Tibial nerve (tissue), 4 donors: ENCODE data around the gene PRLR. TPM values are rescaled to one million over a fixed set of nuclear protein-coding genes. Genes with fewer than 3 reads are reported as not detected.

Source experiments
- DNase-seq, 2 donors: peaks; one replicate each; pipeline ENCODE4 v3.0.0-alpha.2; 2019; ENCODE audit warnings: low spot score in 2 of 2
- H3K27ac ChIP-seq, 4 donors: fragments of 200-600 bp; sonication (generic) in 3 of 4; one replicate each; pipeline ENCODE4 v1.5.1; 2017 to 2019; ENCODE audit warnings: mild to moderate bottlenecking in 1 of 4
- H3K27me3 ChIP-seq, 2 donors: fragments of 200-600 bp; sonication (generic) in 1 of 2; one replicate each; pipeline versions ENCODE4 v1.5.1 to v1.6.0; 2017 to 2019
- H3K36me3 ChIP-seq, 3 donors: fragments of 200-600 bp; sonication (generic); one replicate each; pipeline ENCODE4 v1.5.1; 2018 to 2019
- H3K4me1 ChIP-seq, 4 donors: fragments of 200-600 bp; sonication (generic) in 3 of 4; one replicate each; pipeline ENCODE4 v1.5.1; 2017 to 2019
- H3K4me3 ChIP-seq, 4 donors: fragments of 200-600 bp; sonication (generic) in 3 of 4; one replicate each; pipeline ENCODE4 v1.5.1; 2017 to 2019; ENCODE audit warnings: mild to moderate bottlenecking in 1 of 4, moderate library complexity in 1 of 4
- H3K9me3 ChIP-seq, 4 donors: fragments of 200-600 bp; sonication (generic) in 3 of 4; one replicate each; pipeline ENCODE4 v1.5.1; 2017 to 2019
- EP300 ChIP-seq, 2 donors: sonication (generic); formaldehyde crosslinking; IDR thresholded peaks; one replicate each; pipeline ENCODE4 v1.6.1; 2017; ENCODE audit warnings: antibody characterized with exemption in 2 of 2, mild to moderate bottlenecking in 1 of 2
- POLR2A ChIP-seq, 2 donors: fragments of 450-650 bp; IDR thresholded peaks; one replicate each; pipeline ENCODE4 v1.6.1; 2017; ENCODE audit warnings: antibody characterized with exemption in 2 of 2, mild to moderate bottlenecking in 2 of 2, moderate library complexity in 2 of 2
- WGBS, 2 donors: methylation state at CpG; one replicate each; pipeline ENCODE4 v1.1.5; 2018; 5-methylcytosine and 5-hydroxymethylcytosine counted together
- total RNA-seq, 4 donors: library from RNA; depleted of rRNA; stranded (reverse); fragments of >200 nt; gene quantifications; one replicate each; pipeline ENCODE4 v1.1.0, GENCODE V29; 2016
- TF ChIP-seq, protein P1 (sequence below), 5 experiments: fragments of 200-600 bp in 3 of 5; fragments of 450-650 bp in 2 of 5; sonication (generic) in 3 of 5; IDR thresholded peaks; one replicate each; pipeline ENCODE4 v1.5.1; 2016 to 2019; ENCODE audit warnings: antibody characterized with exemption in 5 of 5, mild to moderate bottlenecking in 3 of 5, moderate library complexity in 2 of 5

Gene PRLR
- total RNA-seq, 4 donors from 2014 or later: 0.84 to 5.3 (median 4.0) TPM

DNA sequence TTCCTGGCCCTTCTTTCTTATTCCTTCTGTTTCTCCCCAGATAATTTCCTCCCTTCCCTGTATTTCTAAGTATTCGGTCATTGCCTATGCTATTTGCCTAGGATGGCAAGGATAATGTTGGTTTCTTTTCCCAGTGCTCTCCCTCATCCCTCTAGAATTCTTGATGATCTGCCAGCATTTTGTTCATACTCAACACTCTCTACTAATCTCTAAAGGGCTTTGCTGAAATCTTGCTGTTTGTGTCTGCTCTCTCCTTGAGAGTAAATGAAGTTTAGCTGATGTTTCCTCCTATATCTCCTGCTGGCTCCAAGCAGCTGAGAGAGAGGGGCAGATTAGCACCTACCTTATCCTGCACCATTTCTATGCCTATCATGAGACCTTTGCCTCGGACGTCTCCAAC, 220.6 kb downstream of the PRLR start:
- no peak for DNase-seq
- H3K9me3 ChIP-seq: no peaks in the 10 kb centered on the region
- no peak overlapping the region for H3K4me3 ChIP-seq
- WGBS, 2 donors: 77 to 85% methylated on average over 3 of the region's 3 CpGs
- no peaks in the 10 kb centered on the region for H3K36me3 ChIP-seq
- TF ChIP-seq, protein P1, sequence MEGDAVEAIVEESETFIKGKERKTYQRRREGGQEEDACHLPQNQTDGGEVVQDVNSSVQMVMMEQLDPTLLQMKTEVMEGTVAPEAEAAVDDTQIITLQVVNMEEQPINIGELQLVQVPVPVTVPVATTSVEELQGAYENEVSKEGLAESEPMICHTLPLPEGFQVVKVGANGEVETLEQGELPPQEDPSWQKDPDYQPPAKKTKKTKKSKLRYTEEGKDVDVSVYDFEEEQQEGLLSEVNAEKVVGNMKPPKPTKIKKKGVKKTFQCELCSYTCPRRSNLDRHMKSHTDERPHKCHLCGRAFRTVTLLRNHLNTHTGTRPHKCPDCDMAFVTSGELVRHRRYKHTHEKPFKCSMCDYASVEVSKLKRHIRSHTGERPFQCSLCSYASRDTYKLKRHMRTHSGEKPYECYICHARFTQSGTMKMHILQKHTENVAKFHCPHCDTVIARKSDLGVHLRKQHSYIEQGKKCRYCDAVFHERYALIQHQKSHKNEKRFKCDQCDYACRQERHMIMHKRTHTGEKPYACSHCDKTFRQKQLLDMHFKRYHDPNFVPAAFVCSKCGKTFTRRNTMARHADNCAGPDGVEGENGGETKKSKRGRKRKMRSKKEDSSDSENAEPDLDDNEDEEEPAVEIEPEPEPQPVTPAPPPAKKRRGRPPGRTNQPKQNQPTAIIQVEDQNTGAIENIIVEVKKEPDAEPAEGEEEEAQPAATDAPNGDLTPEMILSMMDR (IDR thresholded peaks at IDR 0.05): no peak
- TF ChIP-seq EP300 (IDR thresholded peaks at IDR 0.05) (no peak), POLR2A (IDR thresholded peaks at IDR 0.05) (no peak)
- H3K27me3 ChIP-seq: no peaks in the 10 kb centered on the region
- no peak overlapping the region for H3K27ac ChIP-seq
- H3K4me1 ChIP-seq: no peaks in the 10 kb centered on the region

DNA sequence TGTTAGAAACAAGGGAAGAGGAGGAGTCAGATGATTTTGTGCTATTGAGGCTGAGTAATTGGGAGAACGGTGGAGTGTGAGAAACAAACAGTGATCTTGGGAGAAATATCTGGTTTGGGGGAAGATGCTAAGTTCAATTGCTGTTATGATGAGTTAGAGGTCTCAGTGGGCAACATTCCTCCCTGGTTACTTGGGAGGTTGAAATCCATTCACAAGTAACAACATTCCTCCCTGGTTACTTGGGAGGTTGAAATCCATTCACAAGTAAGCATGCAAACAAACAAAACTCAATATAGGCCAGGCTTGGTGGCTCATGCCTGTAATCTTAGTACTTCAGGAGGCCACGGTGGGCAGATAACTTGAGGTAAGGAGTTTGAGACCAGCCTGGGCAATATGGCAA, 221.3 kb downstream of the PRLR start:
- no peaks in the 10 kb centered on the region for H3K27me3 ChIP-seq
- H3K9me3 ChIP-seq: no peaks in the 10 kb centered on the region
- TF ChIP-seq POLR2A (IDR thresholded peaks at IDR 0.05): no peak
- no peak for TF ChIP-seq EP300 (IDR thresholded peaks at IDR 0.05)
- TF ChIP-seq, protein P1 (IDR thresholded peaks at IDR 0.05): no peak
- H3K4me1 ChIP-seq: peaks cover 0 to 1% (median 0%) of the 10 kb centered on the region in 4 donors
- no peak for DNase-seq
- H3K36me3 ChIP-seq: no peaks in the 10 kb centered on the region
- 50 to 56% methylated on average over 2 of the region's 2 CpGs for WGBS, 2 donors
- H3K27ac ChIP-seq: no peak overlapping the region
- no peak overlapping the region for H3K4me3 ChIP-seq

DNA sequence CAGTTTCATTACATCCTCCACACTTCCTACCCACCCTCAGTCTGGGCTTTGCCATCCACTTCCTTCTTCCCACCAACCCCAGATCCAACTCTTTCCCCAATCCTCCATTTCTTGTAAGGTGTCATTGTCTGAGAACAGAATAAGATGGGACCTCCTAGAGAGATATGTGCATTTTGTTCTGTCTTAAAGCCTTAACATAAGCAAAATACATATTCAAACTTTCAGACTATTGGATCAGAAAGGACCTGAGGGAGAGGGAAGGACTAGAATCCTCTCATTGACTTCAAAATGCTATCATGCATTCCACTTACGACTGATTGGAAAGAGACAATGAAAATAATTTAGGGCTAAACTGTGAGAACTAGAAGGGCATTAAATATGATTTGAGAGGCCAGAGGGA, 225.5 kb downstream of the PRLR start:
- H3K9me3 ChIP-seq: no peaks in the 10 kb centered on the region
- no peak overlapping the region for H3K4me3 ChIP-seq
- no peak for DNase-seq
- no peaks in the 10 kb centered on the region for H3K36me3 ChIP-seq
- 84 to 90% methylated on average over 1 of the region's 1 CpG for WGBS, 2 donors
- no peak overlapping the region for H3K27ac ChIP-seq
- no peaks in the 10 kb centered on the region for H3K27me3 ChIP-seq
- H3K4me1 ChIP-seq: peaks cover 0 to 13% (median 0%) of the 10 kb centered on the region in 4 donors
- TF ChIP-seq EP300 (IDR thresholded peaks at IDR 0.05) (no peak), POLR2A (IDR thresholded peaks at IDR 0.05) (no peak)
- TF ChIP-seq, protein P1 (IDR thresholded peaks at IDR 0.05): no peak

DNA sequence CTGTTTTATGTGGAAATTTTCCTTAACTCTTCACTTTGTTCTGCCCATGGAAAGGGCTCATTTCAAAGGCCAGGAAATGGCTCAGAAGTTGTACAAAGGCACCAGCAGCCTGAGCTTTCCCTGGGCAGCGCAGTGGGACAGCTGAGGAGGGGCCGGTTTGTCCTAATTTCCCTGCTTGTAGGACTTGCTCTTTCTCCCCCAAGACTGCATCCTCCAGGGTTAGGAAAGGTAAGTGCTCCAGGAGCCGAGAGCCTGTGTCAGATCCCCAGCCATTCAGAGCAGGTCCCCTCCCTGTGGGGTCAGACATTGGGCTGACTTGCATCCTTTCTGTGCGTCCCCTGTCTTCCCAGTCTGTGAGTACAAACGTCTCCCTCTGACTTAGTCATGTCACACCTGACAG, 226.1 kb downstream of the PRLR start:
- 42 to 45% methylated on average over 5 of the region's 5 CpGs for WGBS, 2 donors

More for the DNA sequence above, 226.1 kb downstream of the PRLR start:
- no peak for DNase-seq
- Histone ChIP-seq H3K9me3 (no peaks in the 10 kb centered on the region), H3K27me3 (no peaks in the 10 kb centered on the region), H3K36me3 (no peaks in the 10 kb centered on the region), H3K4me3 (no peak overlapping the region), H3K4me1 (peaks cover 0 to 13% (median 0%) of the 10 kb centered on the region in 4 donors), H3K27ac (no peak overlapping the region)
- TF ChIP-seq POLR2A (IDR thresholded peaks at IDR 0.05) (no peak), EP300 (IDR thresholded peaks at IDR 0.05) (no peak)
- TF ChIP-seq, protein P1 (IDR thresholded peaks at IDR 0.05): no peak
